GM12872 (cell line): Measurements from ENCODE around the gene SRRM4.
A peak's percentile ranks its signal among the peaks of the same experiment; 100 is the strongest.

Source experiments
- CTCF ChIP-seq: IDR thresholded peaks from 3 replicates; pipeline ENCODE4 v1.5.1; 2011; ENCODE audit warnings: low read depth, mild to moderate bottlenecking, low read length, moderate library complexity; ENCODE audit not compliant: insufficient read depth

The SRRM4 gene

GRCh38 chr12:119114294-119114693 is 133.0 kb downstream of the SRRM4 start:
- TF ChIP-seq CTCF = no peak

GRCh38 chr12:119115296-119115905 is 134.1 kb downstream of the SRRM4 start:
- peak; percentile 82 for TF ChIP-seq CTCF

GRCh38 chr12:119117936-119118335 is 136.6 kb downstream of the SRRM4 start:
- TF ChIP-seq CTCF = no peak

- no peak for TF ChIP-seq CTCF
Measured at GRCh38 chr12:119118625-119119024, 137.3 kb downstream of the SRRM4 start.

GRCh38 chr12:119122047-119122446 is 140.7 kb downstream of the SRRM4 start:
- no peak for TF ChIP-seq CTCF

- TF ChIP-seq CTCF = no peak
Measured at GRCh38 chr12:119122751-119123150, 141.4 kb downstream of the SRRM4 start.

GRCh38 chr12:119128527-119128926 is 147.2 kb downstream of the SRRM4 start:
- TF ChIP-seq CTCF = no peak
